ENCODE data around the gene UCP3. TPM values are rescaled to one million over a fixed set of nuclear protein-coding genes. Genes with fewer than 3 reads are reported as not detected.

Gene UCP3
- total and polyA plus RNA-seq, 10 of the 15 experiments (the other 5 are each of a cell fraction or from before 2014, with no cell fraction given): 0.02 to 1.9 (median 0.94) TPM

DNA sequence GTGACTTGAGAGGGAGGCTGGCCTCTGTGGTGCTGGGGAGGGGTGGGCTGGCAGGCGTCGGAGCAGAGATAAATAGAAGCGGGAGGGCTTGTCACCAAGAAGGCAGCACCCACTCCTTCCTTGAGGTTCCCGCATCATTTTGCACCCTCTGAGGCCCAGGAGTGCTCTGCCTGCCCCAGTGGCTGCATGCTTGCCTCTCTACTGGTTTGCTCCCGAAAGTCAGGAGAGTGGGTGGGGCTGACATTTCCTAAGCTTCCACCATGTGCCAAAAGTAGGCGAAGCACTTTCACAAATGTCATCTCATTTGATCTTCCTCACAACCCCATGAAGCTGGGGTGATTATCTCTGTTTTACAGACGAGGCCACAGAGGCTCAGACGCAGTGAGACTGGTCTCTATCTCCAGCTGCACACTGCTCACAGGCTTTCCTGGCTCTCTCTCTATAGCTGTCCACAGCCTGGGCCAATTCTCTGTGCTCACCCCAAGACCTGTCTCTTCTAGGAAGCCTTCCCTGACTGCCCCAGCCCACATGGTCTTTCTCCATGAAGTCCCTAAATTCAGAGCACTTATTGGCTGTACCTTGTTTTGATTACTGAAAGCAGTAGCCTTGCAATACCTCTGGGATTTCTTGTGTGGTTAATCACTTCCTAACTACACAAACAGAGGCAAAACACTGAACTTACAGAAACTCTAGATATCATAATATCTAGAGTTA is 2.6 kb upstream of the UCP3 start:
- no peaks in the 10 kb centered on the region for H4K20me1 ChIP-seq (ENCODE audit: control insufficient read depth, insufficient read depth)
- H3K36me3 ChIP-seq (ENCODE audit: control insufficient read depth in 2 of 2, insufficient read depth in 2 of 2, low read length in 1 of 2): peaks cover 0 to 1% of the 10 kb centered on the region in 2 experiments
- peak overlapping the region; percentile 56 for H3K27ac ChIP-seq (ENCODE audit: control insufficient read depth, insufficient read depth)
- SMC1A ChIA-PET (ENCODE audit: uncharacterized antibody, unreplicated experiment): interaction anchor here (0.7 to 4.8 kb wide), 7 partner anchors 10 to 216 kb away, joined by 3 to 21 read pairs (median 5); partner anchors contain the start of gene UCP2
- BruUV-seq (replicated peaks): no TSS peak
- no peaks in the 10 kb centered on the region for H3K9me3 ChIP-seq (replicated peaks; ENCODE audit: control insufficient read depth, insufficient read depth, low read length)
- intact Hi-C loops (cut with micrococcal nuclease; ENCODE audit: unreplicated experiment): loop anchor here (2.0 kb wide), 1 partner anchor 15 kb away; no protein-coding TSS in a partner anchor
- RAD21 ChIA-PET (ENCODE audit: unreplicated experiment): interaction anchor here (1.0 to 1.8 kb wide), 3 partner anchors 9 to 32 kb away, joined by 3 to 5 read pairs (median 3); no protein-coding TSS in a partner anchor
- in situ Hi-C loops (cut with MboI): no loop called here
- ATAC-seq (peak; percentile 93), DNase-seq (ENCODE audit: low read depth, low spot score) (peak; percentile 79), FAIRE-seq (no peak)
- no peak overlapping the region for H3K4me3 ChIP-seq
- H3K79me2 ChIP-seq (ENCODE audit: control insufficient read depth, insufficient read depth, low read length): no peaks in the 10 kb centered on the region
- POLR2A ChIA-PET: interaction anchor here (0.7 to 1.1 kb wide), 2 partner anchors 31 to 132 kb away, joined by 3 read pairs; no protein-coding TSS in a partner anchor
- H2AFZ ChIP-seq (ENCODE audit: control insufficient read depth, low read depth, low read length): no peak overlapping the region; the same call in 1 of the 2 replicates
- peaks cover 20% of the 10 kb centered on the region for H3K4me1 ChIP-seq (ENCODE audit: control insufficient read depth, insufficient read depth, low read length)
- no peak overlapping the region; the same call in none of the 2 replicates for H3K4me2 ChIP-seq (ENCODE audit: control insufficient read depth, insufficient read depth)
- no peaks in the 10 kb centered on the region for H3K27me3 ChIP-seq (replicated peaks in 1 of 2; ENCODE audit: control insufficient read depth in 2 of 2, insufficient read depth in 2 of 2, low read length in 1 of 2)
- CTCF ChIA-PET: interaction anchor here (0.5 to 1.5 kb wide), 3 partner anchors 9 to 291 kb away, joined by 4 to 11 read pairs (median 4); no protein-coding TSS in a partner anchor
- H3K9ac ChIP-seq (ENCODE audit: control insufficient read depth, insufficient read depth, low read length): no peak overlapping the region
- 22% methylated on average over 8 of the region's 8 CpGs for WGBS (ENCODE audit: insufficient coverage, insufficient replicate concordance, low lambda C conversion rate, missing lambda C conversion rate)
- TF ChIP-seq NR2C1 (IDR thresholded peaks at IDR 0.05): no peak
- TF ChIP-seq BCL11A (IDR thresholded peaks at IDR 0.05; ENCODE audit: low read depth, low read length): peak; percentile 65; the same call in 1 of the 2 replicates
- TF ChIP-seq ATF7 (IDR thresholded peaks at IDR 0.05; ENCODE audit: low read depth): 0 out of 2 replicates have a peak, but pooled peaks have one; percentile 14
- TF ChIP-seq MEF2B (IDR thresholded peaks at IDR 0.05; ENCODE audit: partially characterized antibody, poor library complexity, severe bottlenecking): peak; percentile 97
- peak; percentile 97 for TF ChIP-seq RUNX3 (IDR thresholded peaks at IDR 0.05; ENCODE audit: low read length)
- TF ChIP-seq, protein P1, sequence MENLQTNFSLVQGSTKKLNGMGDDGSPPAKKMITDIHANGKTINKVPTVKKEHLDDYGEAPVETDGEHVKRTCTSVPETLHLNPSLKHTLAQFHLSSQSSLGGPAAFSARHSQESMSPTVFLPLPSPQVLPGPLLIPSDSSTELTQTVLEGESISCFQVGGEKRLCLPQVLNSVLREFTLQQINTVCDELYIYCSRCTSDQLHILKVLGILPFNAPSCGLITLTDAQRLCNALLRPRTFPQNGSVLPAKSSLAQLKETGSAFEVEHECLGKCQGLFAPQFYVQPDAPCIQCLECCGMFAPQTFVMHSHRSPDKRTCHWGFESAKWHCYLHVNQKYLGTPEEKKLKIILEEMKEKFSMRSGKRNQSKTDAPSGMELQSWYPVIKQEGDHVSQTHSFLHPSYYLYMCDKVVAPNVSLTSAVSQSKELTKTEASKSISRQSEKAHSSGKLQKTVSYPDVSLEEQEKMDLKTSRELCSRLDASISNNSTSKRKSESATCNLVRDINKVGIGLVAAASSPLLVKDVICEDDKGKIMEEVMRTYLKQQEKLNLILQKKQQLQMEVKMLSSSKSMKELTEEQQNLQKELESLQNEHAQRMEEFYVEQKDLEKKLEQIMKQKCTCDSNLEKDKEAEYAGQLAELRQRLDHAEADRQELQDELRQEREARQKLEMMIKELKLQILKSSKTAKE (IDR thresholded peaks at IDR 0.05; ENCODE audit: low read depth, poor library complexity, severe bottlenecking): peak; percentile 70
- TF ChIP-seq MTA2 (IDR thresholded peaks at IDR 0.05; ENCODE audit: low read depth): peak; percentile 48; the same call in 1 of the 2 replicates
- no peak for TF ChIP-seq ZBTB40 (IDR thresholded peaks at IDR 0.05; ENCODE audit: borderline replicate concordance)
- TF ChIP-seq MAX (IDR thresholded peaks at IDR 0.05; ENCODE audit: low read depth, low read length): 0 out of 2 replicates have a peak, but pooled peaks have one; percentile 35
- no peak for TF ChIP-seq CEBPB (IDR thresholded peaks at IDR 0.05; ENCODE audit: borderline replicate concordance in 1 of 2, low read depth in 2 of 2, low read length in 2 of 2)
- TF ChIP-seq JUND (IDR thresholded peaks at IDR 0.05; ENCODE audit: low read depth, low read length): no peak

Measured in GM12878 (cell line).